Kidney glomerular epithelial cell (primary cell): ENCODE measurements around the gene CTDSP2.
"Not testable (repeated sequence)": the region's sequence is repeated elsewhere in the genome, so short reads cannot be mapped to it uniquely, and the experiment has no call there.

Experiments
- DNase-seq: peaks from one replicate; lab custom pipeline; 2025; lab: John Stamatoyannopoulos, UW

Gene CTDSP2

GRCh38 chr12:57881475-57881874 is 34.9 kb upstream of the CTDSP2 start:
- no peak for DNase-seq

GRCh38 chr12:57881035-57881434 is 34.5 kb upstream of the CTDSP2 start:
- not testable (repeated sequence) for DNase-seq

DNA sequence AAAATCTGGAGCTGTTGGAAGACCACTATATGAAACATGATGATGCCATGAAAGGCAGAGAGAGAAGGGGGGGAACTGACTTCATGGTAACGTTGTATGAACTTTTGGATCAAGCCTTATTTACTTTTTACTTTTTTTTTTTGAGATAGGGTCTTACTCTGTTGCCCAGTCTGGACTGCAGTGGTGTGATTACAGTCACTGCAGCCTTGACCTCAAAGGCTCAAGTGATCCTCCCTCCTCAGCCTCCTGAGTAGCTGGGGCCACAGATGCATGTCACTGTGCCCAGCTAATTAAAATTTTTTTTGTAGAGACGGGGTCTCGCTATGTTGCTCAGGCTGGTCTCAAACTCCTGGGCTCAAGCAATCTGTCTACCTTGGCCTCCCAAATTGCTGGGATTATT is 31.3 kb upstream of the CTDSP2 start:
- DNase-seq: no peak

DNA sequence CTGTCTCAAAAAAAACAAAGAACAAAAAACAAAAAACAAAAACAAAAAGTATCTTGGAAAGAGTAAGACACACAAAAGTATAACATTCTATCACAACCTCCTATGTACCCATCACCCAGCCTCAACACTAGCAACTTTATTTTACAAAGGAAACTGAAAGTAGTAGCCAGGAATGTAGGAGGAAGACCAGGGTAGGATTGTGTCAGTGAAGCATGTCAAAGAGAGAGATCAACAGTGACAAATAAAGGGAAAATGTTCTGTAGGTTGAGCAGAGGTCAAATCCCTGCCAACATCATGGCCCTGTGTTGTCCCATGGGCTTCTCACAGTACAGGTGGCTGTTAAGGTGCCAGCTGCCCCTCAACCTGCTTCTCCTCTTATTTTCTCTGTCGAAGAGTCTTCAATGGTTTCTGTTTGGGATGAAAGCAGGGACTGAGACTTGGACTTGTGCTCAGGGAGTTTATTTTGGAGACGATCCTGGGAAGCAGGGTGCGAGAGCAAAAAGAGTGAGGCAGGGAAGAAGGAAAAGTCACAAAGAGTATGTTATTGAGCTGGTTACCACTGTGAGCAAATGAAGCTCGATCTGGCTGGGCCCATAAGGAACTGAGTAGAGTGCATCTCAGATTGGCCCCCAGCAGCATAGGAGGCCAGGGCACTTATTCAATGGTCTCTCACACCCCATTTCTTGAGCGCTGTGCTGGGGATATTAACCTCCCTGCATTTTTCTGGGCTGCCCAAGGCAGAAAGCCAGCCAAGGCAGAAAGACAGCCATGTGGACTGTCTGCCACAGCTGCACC is 29.4 kb upstream of the CTDSP2 start:
- peak; percentile 59 for DNase-seq

DNA sequence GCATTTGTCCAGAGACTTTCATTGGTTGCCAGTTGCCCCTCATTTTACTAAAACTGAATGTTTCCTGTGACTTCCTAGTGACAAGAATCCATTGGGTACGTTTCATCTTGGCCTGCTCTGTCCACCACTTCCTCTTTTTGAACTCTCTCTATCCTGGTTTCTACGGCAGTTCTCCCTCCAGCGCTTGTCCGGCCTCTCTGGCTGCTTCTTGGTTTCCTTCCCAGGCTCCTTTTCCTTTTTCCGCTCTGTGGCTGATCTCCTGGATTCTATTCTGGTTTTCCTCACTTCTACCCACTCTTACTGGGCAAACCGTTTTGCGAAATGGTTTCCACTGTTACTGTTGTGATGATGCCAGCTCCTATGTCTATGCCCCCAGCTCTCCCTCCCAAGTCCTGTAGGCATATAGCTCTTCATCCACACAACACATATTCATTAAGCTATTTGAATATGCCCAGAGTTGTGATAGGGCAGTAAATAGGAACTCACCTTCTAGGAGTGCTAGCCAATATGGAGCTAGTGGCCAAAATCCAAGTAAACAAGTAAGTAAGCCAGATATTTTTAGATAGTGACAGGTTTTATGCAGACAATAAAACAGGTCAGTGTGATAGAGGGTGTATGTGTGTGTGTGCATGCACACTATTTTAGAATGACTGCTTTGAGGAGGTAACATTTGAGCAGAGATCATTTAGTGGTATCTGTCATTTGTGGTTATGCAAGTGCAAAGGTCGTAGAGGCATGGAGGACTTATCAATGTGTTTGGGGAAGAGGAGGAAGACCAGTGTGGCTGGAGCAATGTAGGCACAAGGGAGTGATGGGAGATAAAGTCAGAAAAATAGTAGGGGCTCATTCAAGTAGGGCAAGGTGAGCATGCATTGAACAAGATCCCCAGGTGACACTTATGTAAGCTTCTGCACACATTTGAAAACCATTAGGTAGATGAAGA is 27.9 kb upstream of the CTDSP2 start:
- no peak for DNase-seq

DNA sequence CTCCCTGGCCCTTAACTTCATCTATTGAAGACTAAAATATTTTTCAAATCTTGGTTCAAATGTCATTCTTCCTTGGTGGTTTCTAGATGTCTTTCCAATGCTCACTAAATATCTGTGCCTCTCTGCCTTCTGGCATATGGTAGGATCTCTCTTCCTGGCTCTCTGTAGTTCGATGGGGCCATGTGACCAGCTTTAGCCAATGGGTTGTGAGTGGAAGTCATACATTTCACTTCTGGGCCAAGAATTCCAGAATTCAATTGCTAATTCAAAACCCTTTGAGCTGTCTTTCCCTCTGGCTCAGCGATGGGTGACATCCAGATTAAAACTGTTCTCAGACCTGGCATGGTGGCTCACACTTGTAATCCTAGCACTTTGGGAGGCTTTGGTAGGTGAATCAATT is 25.8 kb upstream of the CTDSP2 start:
- DNase-seq: no peak

GRCh38 chr12:57869927-57870318 is 23.4 kb upstream of the CTDSP2 start:
- no peak for DNase-seq

GRCh38 chr12:57869298-57869926 is 22.9 kb upstream of the CTDSP2 start:
- no peak for DNase-seq

DNA sequence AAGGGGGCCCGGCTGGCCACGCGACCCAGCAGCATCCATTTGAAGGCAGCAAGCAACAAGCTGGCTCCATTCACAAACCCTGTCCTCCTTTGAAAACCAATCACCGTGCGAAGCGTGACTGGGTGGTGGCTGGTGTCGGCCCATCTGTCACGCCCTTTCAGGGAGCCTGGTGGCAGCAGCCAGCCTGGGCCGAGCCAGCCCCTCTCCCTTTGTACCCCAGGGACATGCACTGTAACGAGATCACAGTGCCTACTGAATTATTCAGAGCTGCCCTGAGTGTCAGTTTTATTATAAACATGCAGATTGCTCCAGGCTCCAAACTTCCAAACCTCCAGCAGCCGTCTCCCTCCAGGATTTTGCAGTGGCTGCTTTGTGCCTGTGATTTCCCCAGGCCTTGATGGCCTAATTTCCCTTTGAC is 22.3 kb upstream of the CTDSP2 start:
- no peak for DNase-seq

DNA sequence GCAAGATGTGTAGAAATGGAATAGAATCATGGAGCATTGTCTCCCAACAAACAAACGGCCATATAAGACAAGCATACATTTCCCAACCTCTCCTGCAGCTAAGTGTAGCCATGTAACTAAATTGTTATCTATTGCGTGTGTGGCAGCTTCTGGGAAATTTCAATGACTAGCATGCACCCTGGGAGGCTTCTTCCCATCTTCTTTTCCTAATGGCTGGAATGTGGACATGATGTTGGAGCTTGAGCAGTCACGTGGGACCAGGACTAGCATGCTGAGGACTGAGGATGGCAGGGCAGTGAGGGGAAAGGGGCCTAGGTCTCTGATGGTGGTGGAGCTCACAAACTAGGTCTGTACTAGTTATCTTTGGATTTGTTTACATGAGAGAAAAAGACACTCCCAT is 21.7 kb upstream of the CTDSP2 start:
- DNase-seq: no peak

GRCh38 chr12:57866308-57867019 is 19.9 kb upstream of the CTDSP2 start:
- no peak for DNase-seq

DNA sequence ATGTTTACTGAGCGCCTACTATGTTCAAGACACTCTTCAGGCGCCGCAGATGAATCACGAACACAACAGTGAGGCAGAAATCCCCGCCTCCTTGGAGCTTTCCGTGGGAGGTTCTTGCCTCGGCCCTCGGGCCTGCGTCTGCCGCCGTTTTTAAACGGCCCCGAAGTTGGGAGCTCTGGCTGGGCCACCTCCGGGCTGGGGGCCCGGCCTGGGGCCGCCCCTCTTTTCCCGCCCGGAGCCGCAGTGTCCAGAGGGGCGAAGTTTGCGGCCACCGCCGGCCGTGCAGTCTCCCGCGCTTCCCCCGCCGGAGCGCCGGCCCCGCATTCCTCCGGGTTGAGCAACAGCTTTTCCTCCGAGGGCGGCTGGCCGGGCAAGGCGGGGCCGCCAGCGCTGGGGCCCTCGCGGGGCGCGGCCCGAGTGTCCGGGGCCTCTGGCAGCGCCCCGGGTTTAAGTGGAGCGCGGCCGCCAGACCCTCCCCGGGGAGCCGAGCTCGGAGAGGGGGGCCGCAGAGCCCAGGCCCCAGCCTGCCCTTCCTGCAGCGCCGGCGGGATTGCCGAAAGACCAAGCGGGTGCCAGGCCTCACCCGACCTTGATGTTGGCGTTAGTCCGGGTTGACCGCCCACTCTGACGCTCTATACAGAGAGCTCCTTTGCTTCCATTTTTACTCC is 18.7 kb upstream of the CTDSP2 start:
- DNase-seq: peak; percentile 65

DNA sequence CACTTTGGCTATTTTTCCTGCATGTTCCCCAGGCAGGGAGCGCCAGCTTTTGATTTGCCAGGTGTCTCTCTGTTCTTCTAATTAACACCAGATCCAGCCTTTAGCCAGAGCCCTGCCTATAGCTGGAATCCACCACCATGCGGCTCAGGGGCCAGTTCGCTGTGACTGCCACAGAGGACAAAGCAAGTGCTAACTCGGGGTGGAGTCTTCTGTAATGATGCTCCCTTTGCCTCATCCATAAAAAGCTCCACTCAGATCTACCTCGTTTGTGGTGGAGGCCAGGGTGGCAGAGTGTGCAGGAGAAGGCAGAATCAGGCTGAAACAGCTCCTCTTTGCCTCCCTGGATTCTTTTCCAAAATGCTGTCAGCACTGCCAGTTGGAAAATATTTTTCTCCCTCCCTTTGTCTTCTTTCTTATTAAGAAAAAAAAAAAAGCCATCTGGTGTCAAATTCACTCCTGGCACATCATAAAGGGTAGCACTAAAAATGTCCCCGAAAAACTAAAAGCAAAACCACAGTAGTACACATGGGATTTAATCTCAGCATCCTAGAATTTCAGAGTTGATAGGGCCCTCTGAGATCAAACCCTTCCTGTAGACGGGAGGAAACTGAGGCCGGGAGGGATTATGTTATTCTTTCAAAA is 18.0 kb upstream of the CTDSP2 start:
- no peak for DNase-seq

DNA sequence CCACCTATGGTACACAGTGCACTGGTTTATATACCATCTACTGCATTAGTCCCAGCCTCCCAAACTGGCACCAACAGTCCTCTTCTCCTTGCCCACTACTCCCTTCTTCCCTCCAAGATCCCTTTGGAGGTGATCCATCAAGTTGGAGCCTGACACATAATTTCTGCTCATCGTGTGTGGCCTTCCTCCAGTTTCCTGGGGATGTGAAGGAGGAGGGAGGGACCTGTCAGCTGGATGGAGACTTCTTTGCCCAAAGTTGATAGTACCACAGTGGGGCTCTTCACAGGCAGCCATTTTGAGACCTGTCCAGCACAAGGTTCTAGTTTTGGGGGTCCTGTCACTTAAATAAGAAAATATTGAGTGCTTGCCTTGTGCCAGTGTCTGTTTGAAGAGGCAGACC is 17.1 kb upstream of the CTDSP2 start:
- DNase-seq: no peak

- DNase-seq: no peak
Observed at GRCh38 chr12:57861967-57862366, 15.4 kb upstream of the CTDSP2 start.

GRCh38 chr12:57860883-57861282 is 14.4 kb upstream of the CTDSP2 start:
- not testable (repeated sequence) for DNase-seq

GRCh38 chr12:57859121-57859520 is 12.6 kb upstream of the CTDSP2 start:
- no peak for DNase-seq

DNA sequence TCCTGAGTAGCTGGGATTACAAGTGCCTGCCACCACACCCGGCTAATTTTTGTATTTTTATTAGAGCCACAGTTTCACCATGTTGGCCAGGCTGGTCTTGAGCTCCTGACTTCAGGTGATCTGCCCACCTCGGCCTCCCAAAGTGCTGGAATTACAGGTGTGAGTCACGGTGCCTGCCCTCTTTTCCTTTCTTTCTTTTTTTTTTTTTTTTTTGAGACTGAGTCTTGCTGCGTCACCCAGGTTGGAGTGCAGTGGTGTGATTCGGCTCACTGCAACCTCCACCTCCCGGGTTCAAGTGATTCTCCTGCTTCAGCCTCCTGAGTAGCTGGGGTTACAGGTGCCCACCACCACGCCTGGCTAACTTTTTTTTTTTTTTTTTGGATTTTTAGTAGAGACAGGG is 11.6 kb upstream of the CTDSP2 start:
- not testable (repeated sequence) for DNase-seq

DNA sequence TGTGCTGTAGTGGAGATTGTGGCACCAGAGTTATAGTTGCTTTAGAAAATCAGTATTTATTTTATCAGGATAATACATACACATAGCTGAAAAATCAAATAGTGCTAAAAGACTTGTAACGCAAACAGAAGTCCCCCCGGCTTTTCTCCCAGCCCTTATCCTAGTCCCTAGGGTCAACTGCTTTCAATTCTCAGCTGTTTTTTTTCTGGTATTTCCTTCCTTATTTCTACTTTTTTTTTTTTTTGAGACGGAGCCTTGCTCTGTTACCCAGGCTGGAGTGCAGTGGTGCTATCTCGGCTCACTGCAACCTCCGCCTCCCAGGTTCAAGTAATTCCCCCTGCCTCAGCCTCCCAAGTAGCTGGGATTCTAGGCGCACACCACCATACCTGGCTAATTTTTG is 8.4 kb upstream of the CTDSP2 start:
- DNase-seq: no peak

GRCh38 chr12:57853864-57854556 is 7.5 kb upstream of the CTDSP2 start:
- DNase-seq: no peak
